Vagina (tissue), 2 donors: ENCODE results near the gene IPO8.

Experiments used
- POLR2A ChIP-seq, 2 donors: fragments of 450-650 bp; IDR thresholded peaks; one replicate each; pipeline ENCODE4 v1.6.1; 2017; ENCODE audit warnings: antibody characterized with exemption in 2 of 2, mild to moderate bottlenecking in 2 of 2, moderate library complexity in 2 of 2
- TF ChIP-seq, protein P1 (sequence below), 3 experiments: fragments of 450-650 bp in 2 of 3; fragments of 200-600 bp in 1 of 3; sonication (generic) in 1 of 3; IDR thresholded peaks; one replicate each; pipeline ENCODE4 v1.5.1; 2017 to 2019; ENCODE audit warnings: antibody characterized with exemption in 3 of 3, mild to moderate bottlenecking in 2 of 3, moderate library complexity in 2 of 3

GRCh38 chr12:30732954-30733637 lies 37.4 kb upstream of the IPO8 start:
- TF ChIP-seq, protein P1, sequence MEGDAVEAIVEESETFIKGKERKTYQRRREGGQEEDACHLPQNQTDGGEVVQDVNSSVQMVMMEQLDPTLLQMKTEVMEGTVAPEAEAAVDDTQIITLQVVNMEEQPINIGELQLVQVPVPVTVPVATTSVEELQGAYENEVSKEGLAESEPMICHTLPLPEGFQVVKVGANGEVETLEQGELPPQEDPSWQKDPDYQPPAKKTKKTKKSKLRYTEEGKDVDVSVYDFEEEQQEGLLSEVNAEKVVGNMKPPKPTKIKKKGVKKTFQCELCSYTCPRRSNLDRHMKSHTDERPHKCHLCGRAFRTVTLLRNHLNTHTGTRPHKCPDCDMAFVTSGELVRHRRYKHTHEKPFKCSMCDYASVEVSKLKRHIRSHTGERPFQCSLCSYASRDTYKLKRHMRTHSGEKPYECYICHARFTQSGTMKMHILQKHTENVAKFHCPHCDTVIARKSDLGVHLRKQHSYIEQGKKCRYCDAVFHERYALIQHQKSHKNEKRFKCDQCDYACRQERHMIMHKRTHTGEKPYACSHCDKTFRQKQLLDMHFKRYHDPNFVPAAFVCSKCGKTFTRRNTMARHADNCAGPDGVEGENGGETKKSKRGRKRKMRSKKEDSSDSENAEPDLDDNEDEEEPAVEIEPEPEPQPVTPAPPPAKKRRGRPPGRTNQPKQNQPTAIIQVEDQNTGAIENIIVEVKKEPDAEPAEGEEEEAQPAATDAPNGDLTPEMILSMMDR (IDR thresholded peaks at IDR 0.05), result no peak
- TF ChIP-seq POLR2A (IDR thresholded peaks at IDR 0.05), result no peak
